ENCODE results near the gene ATRX.
"Not testable (repeated sequence)": the region's sequence is repeated elsewhere in the genome, so short reads cannot be mapped to it uniquely, and the experiment has no call there.

The ATRX gene

DNA sequence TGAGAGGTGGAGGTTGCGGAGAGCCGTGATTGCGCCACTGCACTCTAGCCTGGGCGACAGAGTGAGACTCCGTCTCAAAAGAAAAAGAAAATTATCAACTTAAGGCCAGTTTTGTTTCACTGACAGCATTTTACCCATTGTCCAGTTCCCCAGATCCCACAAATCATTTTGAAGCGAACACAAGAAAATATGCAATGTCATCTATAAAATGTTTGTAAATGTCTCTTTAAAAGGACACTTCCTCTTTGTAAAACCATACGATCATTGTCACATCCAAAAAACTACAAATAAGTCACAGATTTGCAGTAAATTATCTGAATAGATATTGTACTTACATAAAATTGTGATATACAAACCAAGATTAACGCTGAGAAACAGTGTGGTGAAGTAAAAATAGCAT lies 147.6 kb downstream of the ATRX start:
- FAIRE-seq, result no peak
- no peak for DNase-seq (ENCODE audit: insufficient read length, low spot score)

DNA sequence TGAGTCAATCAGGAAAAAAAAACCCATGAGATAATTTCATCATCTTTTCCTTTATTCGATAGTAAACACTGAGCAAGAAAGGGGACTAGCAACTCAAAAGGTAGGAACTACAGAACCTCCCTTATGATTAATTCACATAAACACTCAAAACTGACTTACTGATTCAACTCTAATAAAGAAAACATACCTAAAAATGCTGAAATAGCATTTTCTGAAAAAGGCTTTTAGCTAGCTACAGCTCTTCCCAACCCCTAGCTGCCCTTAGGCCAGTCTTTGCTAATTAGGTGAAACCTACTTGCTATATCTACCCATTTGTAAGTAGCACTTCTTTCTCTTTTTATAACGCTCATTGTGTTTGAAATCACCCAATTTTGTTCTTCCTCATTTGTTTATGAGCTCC lies 150.6 kb downstream of the ATRX start:
- DNase-seq (ENCODE audit: insufficient read length, low spot score) (no peak), FAIRE-seq (no peak)

DNA sequence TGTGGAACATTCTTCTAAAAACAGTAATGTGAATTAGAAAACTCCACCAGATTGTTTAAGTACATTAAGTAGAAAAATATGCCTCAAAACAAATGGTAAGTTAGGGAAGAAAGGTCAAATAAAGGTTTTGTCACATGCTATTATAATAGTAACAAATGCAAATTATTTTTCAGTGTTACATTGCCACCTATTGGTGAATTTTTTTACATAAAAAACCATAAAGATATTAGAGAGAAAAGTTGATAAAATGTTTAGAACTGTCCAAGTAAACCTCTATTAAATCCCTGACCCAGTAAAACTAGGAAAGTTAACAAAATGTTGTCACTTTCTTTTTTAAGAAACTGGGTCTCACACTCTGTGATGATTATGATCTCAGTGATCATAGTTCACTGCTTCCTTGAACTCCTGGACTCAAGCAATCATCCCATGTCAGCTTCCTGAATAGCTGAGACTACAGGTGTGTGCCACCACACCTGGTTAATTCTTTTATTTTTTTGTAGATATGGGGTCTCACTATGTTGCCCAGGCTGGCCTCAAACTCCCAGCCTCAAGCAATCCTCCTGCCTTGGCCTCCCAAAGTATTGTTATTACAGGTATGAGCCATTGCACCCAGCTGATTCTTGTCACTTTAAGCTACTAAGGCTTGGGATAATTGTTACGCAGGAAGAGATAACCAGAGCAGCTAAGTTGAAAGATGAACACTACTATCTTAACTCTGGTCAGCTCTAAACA lies 157.6 kb downstream of the ATRX start:
- peak; percentile 71 for FAIRE-seq
- DNase-seq (ENCODE audit: insufficient read length, low spot score), result no peak

DNA sequence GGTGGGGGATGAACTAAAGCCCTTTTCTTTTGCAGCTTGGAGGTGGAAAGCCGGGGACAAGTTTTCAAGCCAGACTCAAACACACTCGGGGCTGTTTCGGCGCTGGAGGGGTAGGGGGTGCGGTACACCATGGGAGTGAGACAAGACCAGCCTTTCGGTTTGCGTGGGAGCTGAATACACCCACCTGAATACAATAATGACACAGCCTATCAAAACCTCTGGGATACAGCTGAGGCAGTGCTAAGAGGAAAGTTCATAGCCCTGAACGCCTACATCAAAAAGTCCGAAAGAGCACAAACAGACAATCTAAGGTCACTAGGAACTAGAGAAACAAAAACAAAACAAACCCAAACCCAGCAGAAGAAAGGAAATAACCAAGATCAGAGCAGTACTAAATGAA lies 163.3 kb downstream of the ATRX start:
- FAIRE-seq (peak; percentile 53), DNase-seq (ENCODE audit: insufficient read length, low spot score) (no peak)

DNA sequence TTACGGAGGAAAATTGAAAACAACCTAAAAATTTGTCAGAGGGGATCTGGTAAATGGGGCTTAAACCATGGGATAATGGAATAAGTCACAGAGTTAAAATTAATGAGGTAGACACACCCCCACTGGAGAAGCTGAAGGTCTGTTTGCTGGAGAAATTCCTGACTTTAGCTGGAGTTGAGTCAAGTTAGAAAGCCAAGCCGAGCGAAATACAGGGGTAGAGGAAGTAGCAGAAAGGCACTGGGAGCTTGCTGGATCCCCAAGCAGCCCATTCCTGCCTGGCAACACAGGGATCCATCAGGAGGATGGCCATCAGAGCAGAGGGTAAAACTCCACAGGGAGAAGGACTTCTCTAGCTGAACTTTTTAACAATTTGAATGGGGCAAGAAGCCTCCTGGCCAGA lies 163.8 kb downstream of the ATRX start:
- FAIRE-seq, result peak; percentile 66
- DNase-seq (ENCODE audit: insufficient read length, low spot score), result no peak

DNA sequence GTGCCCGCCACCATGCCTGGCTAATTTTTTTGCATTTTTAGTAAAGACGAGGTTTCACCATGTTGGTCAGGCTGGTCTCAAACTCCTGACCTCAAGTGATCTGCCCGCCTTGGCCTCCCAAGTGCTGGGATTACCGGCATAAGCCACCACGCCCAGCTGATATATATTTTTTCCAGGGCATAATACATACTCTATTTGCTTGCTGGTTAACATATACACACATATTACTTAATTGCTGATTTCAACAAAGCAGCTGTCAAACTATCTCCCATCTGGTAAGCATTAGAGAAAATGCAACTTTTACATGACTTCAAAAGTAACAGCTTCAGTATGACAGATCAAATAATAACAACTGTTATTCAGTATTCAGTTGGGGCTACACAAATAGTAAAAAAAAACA lies 164.6 kb downstream of the ATRX start:
- peak; percentile 64 for FAIRE-seq
- not testable (repeated sequence) for DNase-seq (ENCODE audit: insufficient read length, low spot score)

DNA sequence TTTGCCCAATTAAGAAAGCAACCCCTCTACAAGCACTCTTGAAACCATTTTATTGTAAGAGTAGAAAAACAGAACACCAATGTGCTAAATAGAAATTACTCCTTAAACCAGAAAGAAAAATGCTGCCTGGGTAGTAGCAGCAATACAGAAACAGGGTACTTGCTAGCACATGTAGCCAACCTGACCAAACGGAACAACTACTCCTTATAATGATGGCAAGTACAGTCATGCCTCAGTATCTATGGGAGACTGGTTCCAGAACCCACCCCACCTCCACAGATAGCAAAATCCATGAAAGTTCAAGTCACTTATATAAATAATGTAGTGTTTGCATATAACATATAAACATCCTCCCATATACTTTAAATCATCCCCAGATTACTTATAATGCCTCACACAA lies 168.8 kb downstream of the ATRX start:
- DNase-seq (ENCODE audit: insufficient read length, low spot score) (no peak), FAIRE-seq (no peak)

DNA sequence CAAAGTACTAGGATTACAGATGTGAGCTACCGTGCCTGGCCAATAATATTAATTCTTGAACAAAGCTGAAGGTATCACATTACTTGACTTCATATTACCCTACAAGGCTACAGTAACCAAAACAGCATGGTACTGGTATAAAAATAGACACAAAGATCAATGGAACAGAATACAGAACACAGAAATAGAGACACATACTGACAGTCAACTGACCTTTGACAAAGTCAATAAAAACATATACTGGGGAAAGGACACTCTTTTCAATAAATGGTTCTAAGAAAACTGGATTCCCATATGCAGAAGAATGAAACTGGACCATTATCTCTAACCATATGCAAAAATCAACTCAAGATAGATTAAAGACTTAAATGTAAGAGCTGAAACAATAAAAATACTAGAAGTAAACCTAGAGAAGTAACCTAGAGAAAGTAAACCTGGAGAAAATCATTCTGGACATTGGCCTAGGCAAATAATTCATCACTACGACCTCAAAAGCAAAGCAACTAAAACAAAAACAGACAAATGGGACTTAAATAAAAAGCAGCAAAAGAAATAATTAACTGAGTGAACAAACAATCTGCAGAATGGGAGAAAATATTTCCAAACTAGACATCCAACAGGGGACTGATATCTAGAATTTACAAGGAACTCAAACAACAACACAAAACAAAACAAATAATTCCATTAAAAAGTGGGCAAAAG lies 182.2 kb downstream of the ATRX start:
- no peak for FAIRE-seq
- no peak for DNase-seq (ENCODE audit: insufficient read length, low spot score)

DNA sequence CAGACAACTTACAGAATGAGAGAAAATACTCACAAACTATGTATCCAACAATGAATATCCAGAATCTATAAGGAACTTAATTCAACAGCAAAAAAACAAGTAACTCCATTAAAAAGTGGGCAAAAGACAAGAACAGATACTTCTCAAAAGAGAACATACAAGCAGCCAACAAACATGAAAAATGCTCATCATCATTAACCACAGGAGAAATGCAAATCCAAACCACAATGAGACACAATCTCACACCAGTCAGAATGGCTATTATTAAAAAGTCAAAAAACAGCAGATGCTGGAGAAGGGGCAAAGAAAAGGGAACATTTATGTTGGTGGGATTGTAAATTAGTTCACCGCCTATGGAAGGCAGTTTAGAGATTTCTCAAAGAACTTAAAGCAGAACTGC lies 188.5 kb downstream of the ATRX start:
- FAIRE-seq (peak; percentile 83), DNase-seq (ENCODE audit: insufficient read length, low spot score) (no peak)

DNA sequence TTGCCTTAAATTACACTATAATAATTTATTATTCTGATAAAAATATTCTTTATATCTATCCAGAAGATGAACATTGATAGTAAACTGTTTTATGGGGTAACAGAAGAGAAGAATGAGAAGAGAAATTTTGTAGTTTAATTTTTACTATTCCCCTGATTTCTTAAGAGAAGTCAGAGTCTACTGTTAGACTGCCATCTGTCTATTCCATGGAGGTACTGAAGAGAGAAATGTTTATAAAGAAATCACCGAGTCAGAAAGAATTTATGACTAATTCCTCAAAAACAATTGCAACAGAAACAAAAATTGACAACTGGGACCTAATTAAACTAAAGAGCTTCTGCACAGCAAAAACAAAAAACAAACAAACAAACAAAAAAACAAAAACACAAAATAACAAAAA lies 188.9 kb downstream of the ATRX start:
- DNase-seq (ENCODE audit: insufficient read length, low spot score) (no peak), FAIRE-seq (peak; percentile 37)

DNA sequence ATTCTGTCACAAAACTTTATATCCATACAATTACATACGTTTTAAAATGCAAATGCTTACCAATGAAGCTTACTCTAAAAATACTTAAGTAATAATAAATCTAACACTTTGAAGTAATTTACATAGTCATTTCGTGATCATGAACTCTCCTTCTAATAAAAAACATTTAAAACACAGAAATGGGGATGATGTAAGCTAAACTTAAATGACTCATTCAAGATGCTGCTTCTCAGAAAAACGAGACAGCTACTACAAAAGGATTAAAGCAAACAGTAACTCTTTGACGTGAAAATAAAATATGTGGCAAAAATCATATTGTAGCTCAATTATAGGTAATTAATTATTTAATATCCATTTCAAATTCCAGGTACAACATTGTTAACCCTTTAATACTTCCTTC lies 190.2 kb downstream of the ATRX start:
- no peak for FAIRE-seq
- DNase-seq (ENCODE audit: insufficient read length, low spot score), result no peak

DNA sequence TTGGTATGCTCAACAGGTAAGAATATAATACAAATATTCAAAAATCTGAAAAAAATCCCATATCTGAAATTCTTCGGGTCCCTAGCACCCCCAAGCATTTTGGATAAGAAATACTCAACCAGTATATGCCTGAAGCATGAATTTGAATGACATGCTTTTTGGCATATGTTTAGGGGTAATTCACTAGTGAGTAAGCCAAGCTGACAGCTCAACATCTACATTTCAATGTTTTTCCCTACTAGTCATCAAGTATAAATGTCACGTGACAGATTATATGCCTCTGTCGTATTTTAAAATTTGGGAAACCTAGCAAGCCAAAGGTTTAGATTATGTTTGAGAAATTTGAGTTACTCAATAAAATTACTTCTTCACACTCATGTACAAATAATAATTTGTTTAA lies 213.7 kb downstream of the ATRX start:
- DNase-seq (ENCODE audit: insufficient read length, low spot score), result no peak
- FAIRE-seq, result peak; percentile 39

DNA sequence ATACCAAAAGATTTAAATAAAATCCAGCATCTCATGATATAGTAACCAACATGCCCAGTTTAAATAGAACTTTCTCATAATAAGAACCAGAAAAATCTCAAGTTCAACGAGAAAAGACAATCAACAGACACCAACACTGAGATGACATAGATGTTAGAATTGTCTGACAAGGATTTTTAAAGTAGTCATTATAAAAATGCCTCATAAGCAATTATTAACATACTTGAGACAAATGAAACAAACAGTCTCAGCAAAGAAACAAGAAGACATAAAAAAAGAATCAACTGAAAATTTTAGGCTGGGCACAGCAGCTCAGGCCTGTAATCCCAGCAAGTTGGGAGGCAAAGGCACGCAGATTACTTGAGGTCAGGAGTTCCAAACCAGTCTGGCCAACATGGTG lies 220.7 kb downstream of the ATRX start:
- peak; percentile 57 for FAIRE-seq

DNA sequence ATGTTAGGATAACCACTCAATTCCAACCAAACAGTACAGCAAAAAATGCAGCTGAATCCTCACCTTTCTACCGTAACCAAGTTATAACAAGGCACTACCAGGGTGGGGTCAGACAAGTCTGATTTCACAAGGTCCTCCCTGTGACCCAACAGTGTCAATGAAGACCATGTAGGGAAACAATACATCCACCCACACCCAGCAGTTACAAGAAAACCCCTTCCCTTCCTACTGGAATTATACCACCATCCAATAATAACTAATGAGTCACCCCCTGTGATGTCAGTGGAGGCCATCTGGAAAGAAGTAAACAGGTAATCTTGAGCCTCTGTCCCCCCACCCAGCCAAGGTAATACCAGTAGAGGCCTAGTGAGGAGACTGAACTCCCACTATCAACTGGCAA lies 221.2 kb downstream of the ATRX start:
- FAIRE-seq, result no peak
- no peak for DNase-seq (ENCODE audit: insufficient read length, low spot score)

More for the DNA sequence above, 220.7 kb downstream of the ATRX start:
- no peak for DNase-seq (ENCODE audit: insufficient read length, low spot score)

DNA sequence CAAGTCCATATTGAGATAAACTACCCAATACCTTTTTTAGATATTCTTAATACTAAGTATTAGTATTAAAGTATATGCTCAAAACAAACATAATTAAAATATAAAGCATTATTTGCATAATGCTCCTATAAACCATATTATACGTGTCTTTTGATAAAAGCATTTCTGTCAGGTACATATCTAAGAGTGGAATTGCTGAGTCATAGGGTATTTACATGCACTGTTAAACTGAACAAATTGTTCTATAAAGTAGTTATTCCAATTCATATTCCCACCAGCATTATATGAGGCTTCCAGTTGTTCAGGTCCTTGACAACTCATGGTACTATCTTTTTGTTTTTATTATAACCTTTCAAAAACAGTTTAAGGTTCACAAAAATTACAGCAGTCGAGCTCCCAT lies 224.6 kb downstream of the ATRX start:
- DNase-seq (ENCODE audit: insufficient read length, low spot score) (no peak), FAIRE-seq (no peak)

DNA sequence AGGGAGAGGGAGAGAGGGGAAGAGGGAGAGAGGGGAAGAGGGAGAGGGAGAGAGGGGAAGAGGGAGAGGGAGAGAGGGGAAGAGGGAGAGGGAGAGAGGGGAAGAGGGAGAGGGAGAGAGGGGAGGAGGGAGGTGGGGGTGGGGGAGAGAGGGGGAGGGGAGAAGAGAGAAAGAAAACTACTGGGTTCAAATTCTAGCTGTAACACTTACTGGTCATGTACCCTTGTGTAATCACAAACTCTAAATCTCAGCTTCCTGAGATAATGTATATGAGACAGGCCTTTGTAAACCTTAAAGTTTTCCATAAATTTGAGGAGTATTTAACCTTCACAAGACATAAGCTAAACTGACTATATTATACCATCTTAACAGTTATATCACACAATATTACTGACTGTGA lies 229.7 kb downstream of the ATRX start:
- DNase-seq (ENCODE audit: insufficient read length, low spot score) (no peak), FAIRE-seq (no peak)

DNA sequence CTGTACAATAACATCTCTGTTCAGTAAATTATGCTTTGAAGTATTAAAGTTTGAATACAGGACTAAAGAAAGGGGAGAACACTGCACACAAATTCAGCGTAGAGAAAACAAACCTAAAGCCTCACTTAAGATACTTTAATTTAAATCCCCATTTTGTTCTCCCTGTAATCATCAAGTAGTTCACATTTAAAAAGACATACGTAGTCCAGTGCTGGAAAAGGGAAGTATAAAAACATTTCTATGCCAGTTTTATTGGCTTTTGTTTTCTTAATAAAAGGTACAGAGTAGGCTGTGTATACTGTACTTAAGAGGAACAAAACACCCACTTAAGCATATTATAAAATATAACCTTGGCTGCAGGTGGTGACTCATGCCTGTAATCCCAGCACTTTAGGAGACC lies 237.3 kb downstream of the ATRX start:
- no peak for FAIRE-seq
- no peak for DNase-seq (ENCODE audit: insufficient read length, low spot score)

DNA sequence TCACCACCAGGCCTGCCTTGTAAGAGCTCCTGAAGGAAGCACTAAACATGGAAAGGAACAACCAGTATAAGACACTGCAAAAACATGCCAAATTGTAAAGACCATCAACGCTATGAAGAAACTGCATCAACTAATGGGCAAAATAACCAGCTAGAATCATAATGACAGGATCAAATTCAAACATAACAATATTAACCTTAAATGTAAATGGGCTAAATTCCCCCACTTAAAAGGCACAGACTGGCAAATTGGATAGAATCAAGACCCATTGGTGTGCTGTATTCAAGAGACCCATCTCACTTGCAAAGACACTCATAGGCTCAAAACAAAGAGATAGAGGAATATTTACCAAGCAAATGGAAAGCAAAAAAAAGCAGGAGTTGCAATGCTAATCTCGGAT lies 246.2 kb downstream of the ATRX start:
- DNase-seq (ENCODE audit: insufficient read length, low spot score); FAIRE-seq: not testable (repeated sequence)

DNA sequence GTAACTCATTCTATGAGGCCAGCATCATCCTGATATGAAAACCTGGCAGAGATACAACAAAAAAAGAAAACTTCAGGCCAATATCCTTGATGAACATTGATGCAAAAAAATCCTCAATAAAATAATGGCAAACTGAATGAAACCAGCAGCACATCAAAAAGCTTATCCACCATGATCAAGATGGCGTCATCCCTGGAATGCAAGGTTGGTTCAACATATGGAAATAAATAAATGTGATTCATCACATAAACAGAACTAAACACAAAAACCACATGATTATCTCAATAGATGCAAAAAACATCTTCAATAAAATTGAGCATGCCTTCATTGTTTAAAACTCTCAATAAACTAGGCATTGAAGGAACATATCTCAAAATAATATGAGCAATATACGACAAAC lies 254.8 kb downstream of the ATRX start:
- FAIRE-seq; DNase-seq (ENCODE audit: insufficient read length, low spot score): not testable (repeated sequence)

DNA sequence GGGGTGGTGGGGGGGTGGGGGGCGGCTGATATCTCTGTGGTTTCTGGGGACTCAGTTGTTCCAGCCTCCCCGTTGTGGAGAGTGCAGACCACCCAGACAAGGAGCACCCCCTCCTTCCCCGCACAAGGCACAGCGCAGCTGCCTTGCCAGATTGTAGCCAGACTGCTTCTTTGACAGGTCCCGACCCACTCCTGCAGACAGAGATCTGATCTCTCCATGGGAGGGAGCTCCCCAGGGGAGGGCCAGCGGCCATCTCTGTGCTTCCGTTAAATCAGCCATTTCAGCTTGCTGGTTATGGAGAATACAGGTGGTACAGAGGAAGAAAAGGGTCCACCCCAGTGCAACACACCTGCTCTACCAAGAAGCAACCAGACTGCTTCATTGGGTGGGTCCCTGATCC lies 258.0 kb downstream of the ATRX start:
- DNase-seq (ENCODE audit: insufficient read length, low spot score) (no peak), FAIRE-seq (no peak)

DNA sequence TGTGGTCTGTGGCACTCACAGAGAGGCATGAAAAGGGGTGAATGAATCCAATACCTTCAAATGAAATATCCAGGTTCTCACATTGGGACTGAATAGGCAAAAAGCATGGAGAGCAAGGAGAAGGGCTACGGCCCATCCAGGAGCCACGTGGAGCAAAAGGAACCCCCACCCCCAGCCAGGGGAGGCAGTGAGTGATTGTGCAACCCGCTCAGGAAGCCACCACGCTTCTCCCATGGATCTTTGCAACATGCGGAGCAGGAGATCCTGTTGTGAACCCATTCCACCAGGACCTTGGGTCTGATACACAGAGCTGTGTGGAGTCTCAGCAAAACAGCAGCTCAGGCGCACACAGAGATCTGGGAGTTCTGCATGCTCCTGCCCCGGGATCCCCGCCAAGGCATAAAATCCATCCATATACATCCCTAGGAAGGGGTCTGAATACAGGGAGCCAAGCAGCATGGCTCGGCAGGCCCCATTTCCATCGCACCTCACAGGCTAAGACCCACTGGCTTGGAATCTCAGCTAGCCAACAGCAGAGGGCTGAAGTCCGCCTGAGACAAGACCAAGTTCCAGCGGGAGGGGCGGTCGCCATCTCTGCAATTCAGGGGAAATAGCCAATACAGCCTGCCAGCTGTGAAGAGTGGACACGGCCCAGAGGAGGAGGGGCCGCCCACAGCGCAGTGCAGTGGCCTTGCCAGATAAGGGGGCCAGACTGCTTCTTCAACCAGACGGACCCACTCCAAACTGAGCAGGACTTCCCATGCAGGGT lies 258.6 kb downstream of the ATRX start:
- FAIRE-seq (no peak), DNase-seq (ENCODE audit: insufficient read length, low spot score) (no peak)

DNA sequence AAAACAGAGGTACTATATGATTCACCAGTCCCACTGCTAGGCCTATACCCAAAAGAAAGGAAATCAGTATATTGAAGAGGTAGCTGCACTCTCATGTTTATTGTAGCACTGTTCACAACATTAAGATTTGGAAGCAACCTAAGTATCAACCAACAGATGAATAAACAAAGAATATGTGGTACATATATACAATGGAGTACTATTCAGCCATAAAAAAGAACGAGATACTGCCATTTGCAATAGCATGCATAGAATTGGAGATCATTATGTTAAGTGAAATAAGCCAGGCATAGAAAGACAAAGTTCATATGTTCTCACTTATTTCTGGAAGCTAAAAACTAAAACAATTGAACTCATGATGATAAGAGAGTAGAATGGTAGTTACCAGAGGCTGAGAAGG lies 266.3 kb downstream of the ATRX start:
- FAIRE-seq (no peak), DNase-seq (ENCODE audit: insufficient read length, low spot score) (no peak)
